ENCODE data around the gene GPR82.

GRCh38 chrX:41722816-41723618 lies 964 bp upstream of the GPR82 start:
- TF ChIP-seq CTCF (IDR thresholded peaks at IDR 0.05), result no peak
- no peak for TF ChIP-seq POLR2A (IDR thresholded peaks at IDR 0.05)
